ENCODE data around the gene SLBP. TPM values are rescaled to one million over a fixed set of nuclear protein-coding genes. Genes with fewer than 3 reads are reported as not detected.

SLBP gene
- total RNA-seq, 6 experiments from 2014 or later = 44.7 to 61.9 (median 58.4) TPM

DNA sequence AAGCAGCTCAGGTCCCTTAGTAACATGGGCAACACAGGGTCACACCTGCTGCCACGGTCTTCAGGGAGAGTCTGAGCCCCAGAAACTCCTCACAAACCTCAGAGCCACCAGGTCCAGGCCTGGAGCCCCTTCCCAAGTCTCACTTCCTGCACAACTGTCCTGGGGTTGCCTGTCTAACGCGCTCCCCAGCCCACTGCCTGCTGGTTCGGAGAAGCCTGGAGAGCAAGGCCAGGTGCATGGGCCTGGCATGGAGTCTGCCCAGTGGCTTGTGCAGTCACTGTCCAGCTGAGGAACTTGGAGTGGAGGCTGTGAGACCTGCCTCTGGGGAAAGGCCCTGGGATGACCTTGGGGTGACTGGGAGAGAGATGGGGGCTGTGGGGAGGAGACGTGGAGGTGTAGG lies 56.0 kb downstream of the SLBP start:
- Mint-ChIP-seq H3K27ac (no peak overlapping the region), H3K4me1 (ENCODE audit: low read depth) (no peaks in the 10 kb centered on the region), H3K4me3 (no peak overlapping the region), H3K36me3 (ENCODE audit: low read depth) (no peaks in the 10 kb centered on the region), H3K27me3 (ENCODE audit: insufficient read depth) (peaks cover 2% of the 10 kb centered on the region; the same call in 1 of the 2 replicates), H3K9me3 (no peaks in the 10 kb centered on the region)
- no peak for DNase-seq
- TF ChIP-seq, protein P1, sequence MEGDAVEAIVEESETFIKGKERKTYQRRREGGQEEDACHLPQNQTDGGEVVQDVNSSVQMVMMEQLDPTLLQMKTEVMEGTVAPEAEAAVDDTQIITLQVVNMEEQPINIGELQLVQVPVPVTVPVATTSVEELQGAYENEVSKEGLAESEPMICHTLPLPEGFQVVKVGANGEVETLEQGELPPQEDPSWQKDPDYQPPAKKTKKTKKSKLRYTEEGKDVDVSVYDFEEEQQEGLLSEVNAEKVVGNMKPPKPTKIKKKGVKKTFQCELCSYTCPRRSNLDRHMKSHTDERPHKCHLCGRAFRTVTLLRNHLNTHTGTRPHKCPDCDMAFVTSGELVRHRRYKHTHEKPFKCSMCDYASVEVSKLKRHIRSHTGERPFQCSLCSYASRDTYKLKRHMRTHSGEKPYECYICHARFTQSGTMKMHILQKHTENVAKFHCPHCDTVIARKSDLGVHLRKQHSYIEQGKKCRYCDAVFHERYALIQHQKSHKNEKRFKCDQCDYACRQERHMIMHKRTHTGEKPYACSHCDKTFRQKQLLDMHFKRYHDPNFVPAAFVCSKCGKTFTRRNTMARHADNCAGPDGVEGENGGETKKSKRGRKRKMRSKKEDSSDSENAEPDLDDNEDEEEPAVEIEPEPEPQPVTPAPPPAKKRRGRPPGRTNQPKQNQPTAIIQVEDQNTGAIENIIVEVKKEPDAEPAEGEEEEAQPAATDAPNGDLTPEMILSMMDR (IDR thresholded peaks at IDR 0.05) = no peak

DNA sequence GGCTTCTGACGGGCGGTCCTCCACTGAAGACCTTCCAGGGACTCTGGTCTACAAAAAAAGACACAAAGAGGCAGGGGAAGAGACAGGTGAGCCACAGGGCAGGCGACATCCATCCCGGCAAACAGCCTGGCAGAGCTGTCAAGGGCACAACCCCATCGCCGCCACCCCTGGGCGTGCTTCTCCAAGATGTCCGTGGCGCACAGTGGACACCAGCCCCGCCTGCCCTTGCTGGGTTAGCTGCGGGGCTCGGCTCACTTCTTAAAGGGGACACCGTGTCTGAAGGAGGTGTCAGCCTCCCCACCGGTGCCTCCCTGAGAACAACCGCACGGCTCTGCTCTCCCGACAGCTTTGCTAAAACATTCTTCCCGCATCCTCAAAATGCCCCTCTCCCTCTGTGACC lies 56.4 kb downstream of the SLBP start:
- Mint-ChIP-seq H3K4me1 (ENCODE audit: low read depth) (no peaks in the 10 kb centered on the region), H3K27me3 (ENCODE audit: insufficient read depth) (no peaks in the 10 kb centered on the region), H3K9me3 (no peaks in the 10 kb centered on the region), H3K27ac (no peak overlapping the region), H3K36me3 (ENCODE audit: low read depth) (no peaks in the 10 kb centered on the region), H3K4me3 (no peak overlapping the region)
- TF ChIP-seq, protein P1 (IDR thresholded peaks at IDR 0.05) = no peak
- DNase-seq = no peak

DNA sequence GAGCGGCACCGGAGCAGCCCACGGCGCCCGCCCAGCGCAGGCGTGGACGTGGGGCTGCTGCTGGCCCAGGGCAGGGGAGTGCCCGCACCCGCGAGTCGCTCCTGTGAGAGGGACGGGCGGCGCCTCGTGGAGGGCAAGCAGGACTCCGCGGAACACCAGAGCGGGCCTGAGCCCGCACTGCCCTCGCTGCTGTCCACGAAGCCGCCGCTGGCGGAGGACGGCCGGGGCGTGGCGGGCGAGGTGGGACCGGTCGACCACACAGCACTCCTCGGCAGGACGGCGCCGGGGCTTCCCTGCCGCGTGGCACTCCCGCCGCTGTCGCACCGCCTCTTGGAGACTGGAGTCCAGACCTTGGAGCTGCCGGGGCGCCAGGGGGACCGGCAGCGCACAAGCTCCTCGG lies 57.0 kb downstream of the SLBP start:
- H3K9me3 Mint-ChIP-seq = peaks cover 2% of the 10 kb centered on the region; the same call in 1 of the 2 replicates

DNA sequence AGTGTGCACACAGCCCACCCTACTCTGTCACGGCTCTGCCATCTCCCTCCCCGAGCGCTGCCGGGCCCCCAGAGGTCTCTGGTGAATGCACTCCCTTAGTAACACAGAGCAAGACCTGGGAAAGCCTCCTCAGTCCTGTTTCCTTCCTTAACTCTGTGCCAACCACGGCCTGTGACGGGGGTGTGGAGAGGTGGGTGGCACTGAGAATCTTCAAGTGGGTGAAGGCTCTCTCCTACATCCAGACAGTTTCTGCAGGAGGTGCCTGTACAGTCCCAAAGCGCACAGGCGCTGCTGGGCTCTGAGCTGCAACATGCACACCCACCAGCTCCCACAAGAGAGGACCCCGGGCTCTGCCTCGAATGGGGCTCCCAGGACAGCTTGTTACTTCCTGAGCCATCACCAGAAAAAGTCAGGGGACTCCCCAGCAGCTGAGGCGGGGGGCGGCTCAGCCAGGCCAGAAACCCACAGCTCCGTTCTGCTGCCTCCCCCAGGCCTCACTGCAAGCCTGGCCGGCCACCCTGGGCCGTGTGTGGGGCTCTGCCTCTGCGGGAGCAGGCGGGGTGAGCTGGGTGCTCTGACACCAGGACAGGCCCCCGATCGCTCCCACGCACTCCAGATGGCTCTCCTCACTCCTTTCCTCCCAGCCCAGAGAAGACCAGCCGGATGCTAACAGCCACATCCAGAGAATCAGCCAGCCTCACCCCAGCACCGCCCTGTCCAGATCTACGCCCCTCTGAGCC lies 57.7 kb downstream of the SLBP start:
- no peak for DNase-seq

More for the DNA sequence above, 57.0 kb downstream of the SLBP start:
- TF ChIP-seq, protein P1 (IDR thresholded peaks at IDR 0.05) = no peak
- peaks cover 3% of the 10 kb centered on the region; the same call in 1 of the 2 replicates for H3K36me3 Mint-ChIP-seq (ENCODE audit: low read depth)
- H3K4me1 Mint-ChIP-seq (ENCODE audit: low read depth) = no peaks in the 10 kb centered on the region
- H3K27me3 Mint-ChIP-seq (ENCODE audit: insufficient read depth) = no peaks in the 10 kb centered on the region
- no peak for DNase-seq
- H3K27ac Mint-ChIP-seq = no peak overlapping the region
- H3K4me3 Mint-ChIP-seq = no peak overlapping the region

DNA sequence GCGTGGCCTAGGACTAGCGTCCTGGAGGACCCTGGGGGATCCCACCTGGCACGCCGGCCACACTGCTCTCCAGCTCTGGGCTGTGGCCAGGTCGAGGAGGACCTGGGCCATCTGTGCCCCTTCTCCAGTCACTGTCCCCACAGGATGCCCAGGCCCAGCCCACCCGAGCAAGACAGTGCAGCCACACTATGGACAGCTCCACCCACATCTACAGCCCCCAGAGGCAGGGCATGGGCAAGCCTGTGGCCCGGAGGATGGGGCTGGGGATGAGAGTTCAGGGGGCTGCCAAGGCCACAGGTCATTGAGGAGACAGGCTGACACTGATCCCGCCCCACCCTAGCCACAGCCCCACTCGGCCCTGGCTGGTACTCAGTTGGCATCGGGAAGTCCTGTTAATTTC lies 58.3 kb downstream of the SLBP start:
- no peak overlapping the region for H3K4me3 Mint-ChIP-seq
- peaks cover 3% of the 10 kb centered on the region; the same call in 1 of the 2 replicates for H3K9me3 Mint-ChIP-seq
- H3K27ac Mint-ChIP-seq = no peak overlapping the region
- H3K36me3 Mint-ChIP-seq (ENCODE audit: low read depth) = peaks cover 5% of the 10 kb centered on the region; the same call in 1 of the 2 replicates
- TF ChIP-seq, protein P1 (IDR thresholded peaks at IDR 0.05) = no peak
- H3K27me3 Mint-ChIP-seq (ENCODE audit: insufficient read depth) = no peaks in the 10 kb centered on the region
- DNase-seq = no peak
- no peaks in the 10 kb centered on the region for H3K4me1 Mint-ChIP-seq (ENCODE audit: low read depth)

More for the DNA sequence above, 57.7 kb downstream of the SLBP start:
- H3K9me3 Mint-ChIP-seq = peaks cover 3% of the 10 kb centered on the region; the same call in 1 of the 2 replicates
- no peak overlapping the region for H3K4me3 Mint-ChIP-seq
- TF ChIP-seq, protein P1 (IDR thresholded peaks at IDR 0.05) = no peak
- no peaks in the 10 kb centered on the region for H3K4me1 Mint-ChIP-seq (ENCODE audit: low read depth)
- no peak overlapping the region for H3K27ac Mint-ChIP-seq
- H3K36me3 Mint-ChIP-seq (ENCODE audit: low read depth) = peaks cover 5% of the 10 kb centered on the region; the same call in 1 of the 2 replicates
- H3K27me3 Mint-ChIP-seq (ENCODE audit: insufficient read depth) = no peaks in the 10 kb centered on the region

Measured in HFFc6 (cell line).